B cell (primary cell): Measurements from ENCODE around the gene CENPP.

Source experiments
- EZH2 ChIP-seq: IDR thresholded peaks from 2 replicates; pipeline ENCODE4 v1.6.1; 2012; ENCODE audit warnings: borderline replicate concordance, low read depth, mild to moderate bottlenecking, moderate library complexity, low read length; ENCODE audit not compliant: insufficient read depth, poor library complexity, severe bottlenecking
- TF ChIP-seq, protein P1 (sequence below): fragments of 200-600 bp; IDR thresholded peaks from one replicate; pipeline ENCODE4 v1.8.0; 2022; ENCODE audit warnings: antibody characterized with exemption, mild to moderate bottlenecking

DNA sequence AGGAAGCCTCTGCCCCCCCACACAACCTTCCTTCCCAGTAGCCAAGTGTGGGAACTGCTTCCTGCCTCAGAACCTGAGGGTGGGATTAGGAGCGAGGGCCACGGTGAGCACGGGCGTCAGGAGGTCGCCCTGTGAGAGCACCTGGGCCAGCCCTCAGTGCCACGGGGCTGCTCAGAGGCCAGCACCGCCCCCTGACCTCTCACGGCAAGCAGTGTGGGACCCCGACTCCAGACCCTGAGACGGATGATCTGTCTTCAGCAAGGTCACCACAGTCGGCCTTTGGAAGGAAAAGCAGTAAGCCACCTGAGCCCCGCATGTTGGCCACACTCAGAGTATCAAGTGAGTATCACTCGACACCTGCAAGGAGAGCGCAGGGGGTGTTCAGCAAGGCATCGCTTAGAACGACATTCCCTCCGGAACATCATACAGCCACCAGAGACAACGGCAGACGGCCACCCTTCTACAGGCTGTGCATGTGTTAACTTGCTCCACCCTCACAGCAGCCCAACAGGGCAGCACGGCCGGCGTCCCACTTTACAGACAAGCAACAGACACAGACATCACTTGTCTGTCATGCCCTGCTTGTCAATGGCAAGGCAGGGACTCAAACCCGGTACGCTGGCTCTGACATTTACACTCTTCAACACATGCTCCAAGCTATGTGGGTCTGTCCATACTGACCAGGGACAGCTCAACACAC lies 294.0 kb downstream of the CENPP start:
- TF ChIP-seq, protein P1, sequence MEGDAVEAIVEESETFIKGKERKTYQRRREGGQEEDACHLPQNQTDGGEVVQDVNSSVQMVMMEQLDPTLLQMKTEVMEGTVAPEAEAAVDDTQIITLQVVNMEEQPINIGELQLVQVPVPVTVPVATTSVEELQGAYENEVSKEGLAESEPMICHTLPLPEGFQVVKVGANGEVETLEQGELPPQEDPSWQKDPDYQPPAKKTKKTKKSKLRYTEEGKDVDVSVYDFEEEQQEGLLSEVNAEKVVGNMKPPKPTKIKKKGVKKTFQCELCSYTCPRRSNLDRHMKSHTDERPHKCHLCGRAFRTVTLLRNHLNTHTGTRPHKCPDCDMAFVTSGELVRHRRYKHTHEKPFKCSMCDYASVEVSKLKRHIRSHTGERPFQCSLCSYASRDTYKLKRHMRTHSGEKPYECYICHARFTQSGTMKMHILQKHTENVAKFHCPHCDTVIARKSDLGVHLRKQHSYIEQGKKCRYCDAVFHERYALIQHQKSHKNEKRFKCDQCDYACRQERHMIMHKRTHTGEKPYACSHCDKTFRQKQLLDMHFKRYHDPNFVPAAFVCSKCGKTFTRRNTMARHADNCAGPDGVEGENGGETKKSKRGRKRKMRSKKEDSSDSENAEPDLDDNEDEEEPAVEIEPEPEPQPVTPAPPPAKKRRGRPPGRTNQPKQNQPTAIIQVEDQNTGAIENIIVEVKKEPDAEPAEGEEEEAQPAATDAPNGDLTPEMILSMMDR: no peak
- no peak for TF ChIP-seq EZH2
